Body of pancreas (tissue), 4 donors: ENCODE measurements around the gene E2F2.

Experiments used
- CTCF ChIP-seq, 7 experiments: fragments of 450-650 bp in 4 of 7; fragments of 200-600 bp in 3 of 7; sonication (generic) in 3 of 7; IDR thresholded peaks; one replicate each; pipeline ENCODE4 v1.5.1; 2016 to 2019; ENCODE audit warnings: antibody characterized with exemption in 7 of 7
- POLR2A ChIP-seq, 3 donors: fragments of 450-650 bp; IDR thresholded peaks; one replicate each; pipeline ENCODE4 v1.6.1; 2016; ENCODE audit warnings: antibody characterized with exemption in 3 of 3, mild to moderate bottlenecking in 2 of 3

DNA sequence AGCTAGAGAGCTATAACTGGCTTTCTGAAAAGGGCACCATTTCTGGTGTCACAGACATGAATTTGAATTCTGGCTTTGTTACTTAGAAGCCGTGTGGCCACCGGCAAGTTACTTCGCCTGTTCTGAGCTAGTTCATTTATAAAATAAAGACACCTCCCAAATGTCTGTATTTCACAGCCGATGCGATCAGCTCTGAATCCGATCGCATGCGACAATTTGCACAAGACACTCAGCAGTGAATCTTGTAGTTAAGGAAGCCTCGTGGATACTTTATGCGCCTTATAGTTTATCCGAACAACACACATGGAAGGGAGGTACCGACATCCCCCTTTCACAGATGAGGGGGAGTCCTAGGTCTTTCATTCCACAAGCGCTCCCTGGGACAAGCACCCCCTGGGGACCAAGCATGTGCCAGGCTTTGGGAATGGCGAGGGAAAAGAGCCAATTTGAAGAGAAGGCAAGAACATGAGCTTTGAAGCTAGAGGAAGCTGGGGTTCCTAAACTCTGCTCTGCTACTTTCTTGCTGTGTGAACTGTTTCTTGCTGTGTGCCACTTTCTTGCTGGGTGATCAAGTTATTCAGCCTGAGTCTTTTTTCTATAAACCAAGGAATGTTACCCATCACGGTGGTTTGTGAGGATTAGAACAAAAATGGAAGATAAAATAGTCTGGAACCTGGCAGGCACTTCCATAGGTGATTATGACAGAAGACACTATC lies 24.4 kb upstream of the E2F2 start:
- no peak for TF ChIP-seq CTCF (IDR thresholded peaks at IDR 0.05)
- TF ChIP-seq POLR2A (IDR thresholded peaks at IDR 0.05): no peak
